GM18907 (cell line): ENCODE measurements around the gene MRPL43.

Experiments
- ATAC-seq: cut with Tn5 transposase; IDR thresholded peaks from one replicate; pipeline ENCODE4 v1.9.1; 2021; ENCODE audit warnings: mild to moderate bottlenecking, moderate library complexity; ENCODE audit not compliant: unreplicated experiment

Gene MRPL43

GRCh38 chr10:101005361-101005760, 18.1 kb upstream of the MRPL43 start:
- ATAC-seq: no peak

GRCh38 chr10:101003639-101004206, 16.4 kb upstream of the MRPL43 start:
- ATAC-seq: no peak

GRCh38 chr10:101002456-101002855, 15.2 kb upstream of the MRPL43 start:
- no peak for ATAC-seq

GRCh38 chr10:101001659-101002035, 14.3 kb upstream of the MRPL43 start:
- no peak for ATAC-seq

GRCh38 chr10:101000915-101001658, 13.8 kb upstream of the MRPL43 start:
- no peak for ATAC-seq

- no peak for ATAC-seq
Observed at GRCh38 chr10:101000127-101000914, 13.0 kb upstream of the MRPL43 start.

GRCh38 chr10:100999742-101000126, 12.4 kb upstream of the MRPL43 start, which contains the start of gene LZTS2:
LZTS2 (plus strand) TSS chr10:100999808; CDS start chr10:101002539, 2,731 bp downstream.
- ATAC-seq: no peak

- peak; percentile 53 for ATAC-seq
Observed at GRCh38 chr10:100998991-100999741, 11.9 kb upstream of the MRPL43 start.

- peak; percentile 32 for ATAC-seq
Observed at GRCh38 chr10:100998183-100998990, 11.1 kb upstream of the MRPL43 start.

GRCh38 chr10:100997360-100998182, 10.3 kb upstream of the MRPL43 start:
- ATAC-seq: peak; percentile 35

- ATAC-seq: peak; percentile 19
Observed at GRCh38 chr10:100996678-100997359, 9.5 kb upstream of the MRPL43 start.

GRCh38 chr10:100995181-100995580, 7.9 kb upstream of the MRPL43 start:
- no peak for ATAC-seq

- no peak for ATAC-seq
Observed at GRCh38 chr10:100993986-100994708, 6.8 kb upstream of the MRPL43 start.

GRCh38 chr10:100989088-100989487, 1.8 kb upstream of the MRPL43 start:
- no peak for ATAC-seq

GRCh38 chr10:100988166-100988565, 869 bp upstream of the MRPL43 start:
- no peak for ATAC-seq

GRCh38 chr10:100987685-100988049, 370 bp upstream of the MRPL43 start:
- ATAC-seq: peak; percentile 16

- peak; percentile 3 for ATAC-seq
Observed at GRCh38 chr10:100986623-100986951, 710 bp downstream of the MRPL43 start.

- no peak for ATAC-seq
Observed at GRCh38 chr10:100985336-100985735, 2.0 kb downstream of the MRPL43 start.
